ENCODE measurements around the gene CBL. TPM values are rescaled to one million over a fixed set of nuclear protein-coding genes. Genes with fewer than 3 reads are reported as not detected.

Gene CBL
- total RNA-seq, 1 experiment from 2014 or later: 45.6 TPM

- Mint-ChIP-seq H3K9me3 (no peaks in the 10 kb centered on the region), H3K36me3 (peaks cover 9% of the 10 kb centered on the region), H3K4me1 (peaks cover 33% of the 10 kb centered on the region), H3K27ac (no peak overlapping the region), H3K27me3 (ENCODE audit: low read depth) (peaks cover 44% of the 10 kb centered on the region), H3K4me3 (peak overlapping the region; percentile 69)
- ChIA-PET CTCF (interaction anchor here (0.5 to 13.7 kb wide), 14 partner anchors 8 to 703 kb away, joined by 3 to 387 read pairs (median 4); partner anchors contain the start of genes ABCG4, C1QTNF5, CBL and RNF26), POLR2A (interaction anchor here (1.2 to 4.7 kb wide), 4 partner anchors 8 to 24 kb away, joined by 3 to 35 read pairs (median 6); partner anchors contain the start of gene RNF26)
- DNase-seq (ENCODE audit: low spot score): no peak
- no peak for TF ChIP-seq ZBTB43 (CRISPR knock-in tag; IDR thresholded peaks at IDR 0.05)
- TF ChIP-seq ZNF416 (CRISPR knock-in tag; IDR thresholded peaks at IDR 0.05): 0 out of 2 replicates have a peak, but pooled peaks have one; percentile 40
- no peak for TF ChIP-seq E2F1 (CRISPR knock-in tag; IDR thresholded peaks at IDR 0.05)
- no peak for ATAC-seq
Observed at GRCh38 chr11:119314726-119315125, 108.6 kb downstream of the CBL start.

DNA sequence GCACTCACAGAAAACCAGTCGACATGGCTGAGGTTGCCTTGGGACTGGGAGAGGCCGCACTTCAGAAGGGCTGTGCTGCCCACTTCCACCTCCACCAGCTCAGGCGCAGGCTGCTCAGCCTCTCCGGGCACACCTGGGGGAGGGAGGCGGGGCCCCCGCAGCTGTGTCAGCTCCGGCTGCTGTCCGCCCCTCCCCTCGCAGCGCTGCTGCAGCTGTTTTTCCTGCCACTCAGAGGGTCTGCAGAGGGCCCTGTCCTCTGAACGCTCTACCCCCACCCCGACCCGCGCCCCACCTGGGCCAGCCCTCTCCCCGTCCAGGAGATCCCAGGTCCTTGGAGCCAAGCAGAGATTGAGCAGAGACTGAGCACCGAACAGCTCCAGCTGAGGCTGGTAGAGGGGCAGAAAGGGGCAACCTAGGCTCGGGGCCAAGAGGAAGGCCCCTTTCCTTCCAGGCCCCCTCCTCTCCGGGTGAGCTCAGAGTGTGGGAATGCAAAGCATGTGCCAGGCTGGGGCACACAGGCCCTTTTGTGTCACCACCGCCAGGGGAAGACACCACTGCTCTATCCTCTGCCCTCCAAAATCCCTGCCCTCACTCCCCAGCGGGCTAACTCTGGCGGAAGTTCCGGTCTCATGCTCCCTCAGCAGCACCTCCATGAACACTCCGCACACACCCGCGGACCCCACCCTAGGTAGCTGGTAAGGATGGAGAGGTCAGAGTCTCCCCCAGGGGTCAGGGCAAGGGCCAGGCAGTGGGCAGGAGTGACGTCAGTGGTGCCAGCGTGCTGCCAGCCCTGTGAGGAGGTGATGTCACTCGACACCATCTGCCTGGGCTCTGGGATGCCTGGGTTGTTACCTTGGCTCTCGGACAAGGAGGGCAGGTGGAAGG, 109.2 kb downstream of the CBL start:
- Mint-ChIP-seq H3K9me3 (no peaks in the 10 kb centered on the region), H3K4me3 (peak overlapping the region; percentile 69), H3K27me3 (ENCODE audit: low read depth) (peaks cover 44% of the 10 kb centered on the region), H3K36me3 (peaks cover 7% of the 10 kb centered on the region), H3K27ac (no peak overlapping the region), H3K4me1 (peaks cover 37% of the 10 kb centered on the region)
- TF ChIP-seq SP1 (CRISPR knock-in tag; conservative IDR thresholded peaks at IDR 0.05): 0 out of 2 replicates have a peak, but pooled peaks have one; percentile 24
- TF ChIP-seq ELF4 (CRISPR knock-in tag; IDR thresholded peaks at IDR 0.05; ENCODE audit: low read depth): no peak
- 0 out of 2 replicates have a peak, but pooled peaks have one; percentile 28 for TF ChIP-seq SMAD3 (CRISPR knock-in tag; IDR thresholded peaks at IDR 0.05; ENCODE audit: borderline replicate concordance)
- DNase-seq (ENCODE audit: low spot score): peak; percentile 74
- CTCF ChIA-PET: interaction anchor here (0.5 to 13.7 kb wide), 15 partner anchors 9 to 259 kb away, joined by 3 to 387 read pairs (median 4); partner anchors contain the start of genes ABCG4, C1QTNF5, CBL and HYOU1
- peak; percentile 29 for ATAC-seq
- POLR2A ChIA-PET: interaction anchor here (0.9 to 4.7 kb wide), 6 partner anchors 8 to 571 kb away, joined by 3 to 35 read pairs (median 4); partner anchors contain the start of genes CBL and RNF26

DNA sequence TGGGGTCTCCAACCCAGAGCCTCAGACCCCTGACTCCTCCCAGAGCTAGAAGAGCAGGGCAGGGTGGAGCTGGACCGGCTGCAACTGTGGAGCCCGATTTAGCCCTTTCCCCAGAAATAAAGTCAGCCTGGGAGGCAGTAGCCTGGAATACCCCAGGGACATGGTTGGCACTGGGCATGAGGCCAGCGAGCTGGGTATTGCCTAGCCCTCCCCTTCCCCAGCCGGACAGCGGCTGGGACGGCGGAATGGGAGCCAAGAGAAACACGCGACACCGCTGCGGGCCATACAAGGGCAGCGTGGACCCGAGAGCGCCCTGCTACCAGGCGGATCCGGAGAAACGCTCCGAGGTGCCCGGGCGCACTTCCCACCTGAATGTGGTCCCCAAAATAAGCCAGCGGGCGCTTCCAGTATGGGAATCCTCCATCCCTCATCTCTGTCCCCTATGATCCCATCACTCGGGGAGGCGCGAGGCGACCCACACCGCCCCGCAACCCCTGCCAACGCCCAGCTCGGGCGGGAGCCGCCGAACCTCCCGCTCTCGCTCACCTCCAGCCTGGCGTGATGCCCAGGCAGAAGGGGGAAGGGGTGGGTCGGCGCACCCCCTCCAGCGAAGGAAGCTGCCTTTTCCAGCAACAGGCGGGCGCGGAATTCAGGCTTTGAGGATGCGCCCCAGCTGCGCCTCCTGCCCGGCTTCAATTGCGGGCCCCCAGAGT, 110.0 kb downstream of the CBL start:
- TF ChIP-seq, protein P1, sequence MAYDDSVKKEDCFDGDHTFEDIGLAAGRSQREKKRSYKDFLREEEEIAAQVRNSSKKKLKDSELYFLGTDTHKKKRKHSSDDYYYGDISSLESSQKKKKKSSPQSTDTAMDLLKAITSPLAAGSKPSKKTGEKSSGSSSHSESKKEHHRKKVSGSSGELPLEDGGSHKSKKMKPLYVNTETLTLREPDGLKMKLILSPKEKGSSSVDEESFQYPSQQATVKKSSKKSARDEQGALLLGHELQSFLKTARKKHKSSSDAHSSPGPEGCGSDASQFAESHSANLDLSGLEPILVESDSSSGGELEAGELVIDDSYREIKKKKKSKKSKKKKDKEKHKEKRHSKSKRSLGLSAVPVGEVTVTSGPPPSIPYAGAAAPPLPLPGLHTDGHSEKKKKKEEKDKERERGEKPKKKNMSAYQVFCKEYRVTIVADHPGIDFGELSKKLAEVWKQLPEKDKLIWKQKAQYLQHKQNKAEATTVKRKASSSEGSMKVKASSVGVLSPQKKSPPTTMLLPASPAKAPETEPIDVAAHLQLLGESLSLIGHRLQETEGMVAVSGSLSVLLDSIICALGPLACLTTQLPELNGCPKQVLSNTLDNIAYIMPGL (CRISPR knock-in tag; IDR thresholded peaks at IDR 0.05): 0 out of 2 replicates have a peak, but pooled peaks have one; percentile 5
- no peak for TF ChIP-seq FOXP4 (CRISPR knock-in tag; IDR thresholded peaks at IDR 0.05)
- peaks cover 7% of the 10 kb centered on the region for H3K36me3 Mint-ChIP-seq
- peaks cover 44% of the 10 kb centered on the region for H3K27me3 Mint-ChIP-seq (ENCODE audit: low read depth)
- peak overlapping the region; percentile 69 for H3K4me3 Mint-ChIP-seq
- ChIA-PET POLR2A (interaction anchor here (0.5 to 4.7 kb wide), 5 partner anchors 9 to 572 kb away, joined by 3 to 35 read pairs (median 4); partner anchors contain the start of gene CBL), CTCF (interaction anchor here (0.8 to 13.7 kb wide), 11 partner anchors 9 to 260 kb away, joined by 3 to 387 read pairs (median 6); partner anchors contain the start of genes C1QTNF5, C2CD2L, CBL and HYOU1)
- ATAC-seq (no peak; the same call in 1 of the 2 replicates), DNase-seq (ENCODE audit: low spot score) (no peak)
- no peak overlapping the region for H3K27ac Mint-ChIP-seq
- H3K9me3 Mint-ChIP-seq: no peaks in the 10 kb centered on the region
- H3K4me1 Mint-ChIP-seq: peaks cover 37% of the 10 kb centered on the region
